Retinal pigment epithelial cell (primary cell): Measurements from ENCODE around the gene RASGEF1C.

ENCODE experiments used
- DNase-seq: peaks from one replicate; pipeline ENCODE4 v3.0.0-alpha.2; 2010; ENCODE audit warnings: low read depth
- H3K4me3 ChIP-seq: 2 replicates; pipeline ENCODE4 v1.5.1; 2011; ENCODE audit warnings: mild to moderate bottlenecking, low read length, control low read depth, moderate library complexity
- CTCF ChIP-seq: conservative IDR thresholded peaks from 2 replicates; pipeline ENCODE4 v1.5.1; 2011; ENCODE audit warnings: low read depth, low read length, control low read depth, inconsistent platforms

The RASGEF1C gene

DNA sequence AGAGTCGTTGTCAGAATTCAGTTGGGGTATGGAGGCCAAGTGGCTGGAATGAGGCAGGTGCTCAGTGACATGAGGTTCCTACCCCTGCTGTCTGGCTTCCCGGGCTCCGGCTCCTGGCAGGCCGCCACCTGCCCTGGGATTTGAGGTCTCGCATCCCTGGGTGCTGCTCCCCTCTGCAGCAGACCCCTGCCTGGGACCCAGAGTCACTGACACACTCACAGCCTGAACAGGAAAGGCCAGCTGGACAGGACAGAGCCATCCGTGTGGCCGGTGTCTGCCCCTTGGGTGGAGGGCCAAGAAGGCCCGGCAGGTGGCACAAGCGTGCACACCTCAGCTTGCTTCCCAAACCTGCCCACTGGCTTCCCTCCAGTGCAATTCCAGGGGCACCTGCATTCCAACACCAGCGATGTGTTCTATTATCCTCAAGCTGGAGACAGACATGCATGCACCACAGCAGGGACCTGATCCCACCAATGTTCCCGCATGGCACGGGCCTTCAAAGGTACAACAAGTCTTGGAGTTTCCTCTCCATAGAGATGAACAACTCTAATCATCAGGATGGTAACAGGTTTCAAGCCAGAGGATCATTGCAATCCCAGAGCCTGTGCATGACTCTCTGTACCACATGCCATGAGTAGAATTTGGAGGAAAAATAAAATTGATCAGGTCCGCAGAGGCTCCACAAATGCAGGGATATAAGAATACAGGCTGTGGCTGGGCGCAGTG is 91.8 kb downstream of the RASGEF1C start:
- DNase-seq, result no peak
- H3K4me3 ChIP-seq, result no peak overlapping the region
- peak; percentile 13 for TF ChIP-seq CTCF

GRCh38 chr5:180116077-180116999 is 92.7 kb downstream of the RASGEF1C start:
- no peak for TF ChIP-seq CTCF
- no peak for DNase-seq
- H3K4me3 ChIP-seq, result no peak overlapping the region

DNA sequence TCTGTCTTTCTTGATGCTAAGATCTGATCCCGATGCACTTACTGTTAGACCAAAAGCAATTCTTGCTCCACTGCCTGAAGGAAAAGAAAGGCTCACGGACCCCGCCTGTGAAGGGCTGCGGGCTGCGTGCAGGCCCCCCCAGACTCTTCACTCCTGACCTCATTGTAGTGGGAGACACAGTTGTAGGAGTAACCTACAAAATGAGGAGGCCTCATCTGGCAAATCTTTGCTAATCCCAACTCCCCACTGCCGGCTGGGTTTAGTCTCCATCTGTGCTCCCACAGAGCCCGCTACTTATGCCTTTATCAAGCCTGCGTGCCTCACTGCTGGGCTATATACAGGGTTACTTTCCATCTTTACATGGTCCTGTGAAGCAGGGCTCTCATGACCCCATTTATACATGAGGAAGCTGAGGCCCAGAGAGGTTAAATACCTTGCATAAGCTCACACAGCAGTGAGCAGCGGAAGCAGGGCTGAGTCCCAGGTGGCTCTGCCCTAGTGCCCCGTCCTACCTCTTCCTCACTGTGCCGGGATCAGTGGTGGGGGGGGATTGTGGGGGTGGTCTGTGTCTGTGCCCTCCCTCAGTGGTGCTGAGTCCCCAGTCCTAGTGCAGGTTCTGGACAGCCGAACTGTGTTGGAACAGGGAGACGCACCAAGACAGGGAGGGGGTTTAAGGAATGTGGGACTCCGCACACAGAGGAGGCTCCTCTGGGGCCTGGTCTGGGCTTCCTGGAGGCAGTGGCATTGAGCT is 93.5 kb downstream of the RASGEF1C start:
- no peak overlapping the region for H3K4me3 ChIP-seq
- no peak for DNase-seq
- no peak for TF ChIP-seq CTCF

DNA sequence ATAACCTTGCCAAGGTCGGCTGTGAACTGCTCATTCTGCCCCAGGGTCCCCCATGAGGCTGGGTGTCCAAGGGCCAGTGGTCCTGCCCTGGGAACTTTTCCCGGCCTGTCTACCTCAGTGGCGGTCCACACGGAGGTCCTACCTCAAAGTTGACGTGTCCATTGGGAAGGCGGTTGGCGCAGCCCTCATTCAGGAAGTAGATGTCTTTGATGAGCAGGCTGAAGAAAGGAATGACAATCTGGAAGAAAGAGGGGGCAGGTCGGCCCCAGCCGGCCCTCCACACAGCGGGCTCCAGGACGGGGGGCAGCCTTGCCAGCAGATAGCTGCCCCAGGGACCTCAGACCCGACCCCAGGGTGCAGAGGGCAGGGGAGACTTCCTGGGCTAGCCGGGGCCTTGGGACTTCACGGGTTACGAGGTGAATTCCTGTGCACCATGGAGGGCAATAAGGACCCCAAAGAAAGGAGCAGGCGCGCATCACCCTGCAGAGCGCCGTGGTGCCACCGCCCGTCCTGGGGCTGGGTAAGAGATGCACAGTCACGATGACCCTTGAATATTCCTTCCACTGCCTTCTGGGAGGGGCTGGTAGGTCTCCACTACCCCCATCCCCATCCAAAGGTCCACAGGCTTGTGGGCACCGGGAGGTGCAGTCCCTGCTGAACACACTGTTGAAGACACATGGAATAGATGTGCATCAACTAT is 94.6 kb downstream of the RASGEF1C start:
- TF ChIP-seq CTCF, result no peak
- DNase-seq, result no peak
- no peak overlapping the region for H3K4me3 ChIP-seq

DNA sequence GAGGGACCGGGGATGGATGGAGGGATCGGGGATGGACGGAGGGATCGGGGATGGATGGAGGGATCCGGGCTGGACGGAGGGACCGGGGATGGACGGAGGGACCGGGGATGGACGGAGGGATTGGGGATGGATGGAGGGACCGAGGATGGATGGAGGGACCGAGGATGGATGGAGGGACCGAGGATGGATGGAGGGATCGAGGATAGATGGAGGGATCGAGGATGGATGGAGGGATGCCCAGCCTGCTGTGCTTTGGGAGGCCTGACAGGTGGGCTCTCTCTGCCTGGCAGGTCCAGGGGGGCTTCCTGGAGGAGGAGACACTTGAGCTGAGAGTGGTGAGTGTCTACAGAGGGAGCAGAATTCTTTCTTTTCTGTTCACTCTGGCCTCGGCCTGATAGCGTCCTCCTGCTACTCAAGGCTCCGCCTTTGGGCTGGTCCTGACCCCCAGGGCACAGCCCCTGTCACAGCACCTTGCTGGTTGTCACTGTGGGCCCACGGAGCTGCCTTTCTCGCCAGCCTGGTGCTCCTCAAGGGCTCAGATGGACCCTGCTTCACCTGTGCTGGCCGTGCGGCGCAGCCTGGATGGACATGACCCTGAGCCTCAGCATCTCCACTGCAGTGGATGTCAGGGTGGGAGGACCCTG is 95.2 kb downstream of the RASGEF1C start:
- H3K4me3 ChIP-seq, result no peak overlapping the region
- no peak for TF ChIP-seq CTCF
- no peak for DNase-seq

DNA sequence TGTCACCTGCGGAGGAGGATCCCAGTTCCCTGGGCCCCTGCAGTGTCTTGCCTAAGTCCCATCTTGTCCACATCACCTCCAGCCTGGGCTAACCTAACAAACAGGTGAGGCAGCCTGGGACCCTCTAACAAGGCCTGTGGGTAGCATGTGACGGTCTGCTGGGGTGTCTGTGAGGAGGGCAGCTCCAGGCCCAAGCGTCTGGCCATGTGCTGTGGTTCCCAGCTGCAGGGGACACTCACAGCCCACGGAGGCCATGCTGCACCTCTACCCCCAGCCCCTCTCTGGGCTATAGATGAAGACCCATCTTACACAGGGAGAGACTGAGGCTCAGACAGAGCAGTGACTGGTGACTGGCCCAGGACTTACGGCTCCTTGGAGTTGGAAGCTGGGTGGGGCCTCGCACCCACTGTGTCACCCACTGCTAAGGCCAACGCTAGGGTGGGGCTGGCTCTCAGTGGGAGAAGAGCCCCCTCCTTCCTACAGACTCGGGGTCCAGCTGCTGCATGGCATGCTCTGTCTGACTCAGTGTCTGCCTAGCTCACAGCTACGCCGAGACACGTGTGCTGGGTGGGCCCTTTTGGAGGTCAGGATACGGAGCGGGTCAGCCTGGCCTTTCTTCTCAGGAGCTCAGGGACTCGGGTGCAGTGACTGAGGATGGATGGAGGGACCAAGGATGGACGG is 96.7 kb downstream of the RASGEF1C start:
- no peak for TF ChIP-seq CTCF
- DNase-seq, result no peak
- no peak overlapping the region for H3K4me3 ChIP-seq
